ENCODE measurements around the gene TLCD3A.
"Not testable (repeated sequence)": the region's sequence is repeated elsewhere in the genome, so short reads cannot be mapped to it uniquely, and the experiment has no call there.

The TLCD3A gene

GRCh38 chr17:746783-747629 lies 14.6 kb downstream of the TLCD3A start:
- FAIRE-seq (no peak), DNase-seq (ENCODE audit: low spot score) (no peak)

DNA sequence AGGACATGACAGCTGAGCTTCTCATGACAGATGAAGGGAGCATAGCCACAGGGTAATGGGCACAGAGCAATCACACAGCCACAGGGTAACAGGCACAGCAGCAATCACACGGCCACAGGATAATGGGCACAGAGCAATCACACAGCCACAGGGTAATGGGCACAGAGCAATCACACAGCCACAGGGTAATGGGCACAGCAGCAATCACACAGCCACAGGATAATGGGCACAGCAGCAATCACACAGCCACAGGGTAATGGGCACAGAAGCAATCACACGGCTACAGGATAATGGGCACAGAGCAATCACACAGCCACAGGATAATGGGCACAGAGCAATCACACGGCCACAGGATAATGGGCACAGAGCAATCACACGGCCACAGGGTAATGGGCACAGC lies 16.2 kb downstream of the TLCD3A start:
- not testable (repeated sequence) for DNase-seq (ENCODE audit: low spot score); FAIRE-seq

GRCh38 chr17:749359-749758 lies 17.0 kb downstream of the TLCD3A start:
- not testable (repeated sequence) for DNase-seq (ENCODE audit: low spot score); FAIRE-seq

DNA sequence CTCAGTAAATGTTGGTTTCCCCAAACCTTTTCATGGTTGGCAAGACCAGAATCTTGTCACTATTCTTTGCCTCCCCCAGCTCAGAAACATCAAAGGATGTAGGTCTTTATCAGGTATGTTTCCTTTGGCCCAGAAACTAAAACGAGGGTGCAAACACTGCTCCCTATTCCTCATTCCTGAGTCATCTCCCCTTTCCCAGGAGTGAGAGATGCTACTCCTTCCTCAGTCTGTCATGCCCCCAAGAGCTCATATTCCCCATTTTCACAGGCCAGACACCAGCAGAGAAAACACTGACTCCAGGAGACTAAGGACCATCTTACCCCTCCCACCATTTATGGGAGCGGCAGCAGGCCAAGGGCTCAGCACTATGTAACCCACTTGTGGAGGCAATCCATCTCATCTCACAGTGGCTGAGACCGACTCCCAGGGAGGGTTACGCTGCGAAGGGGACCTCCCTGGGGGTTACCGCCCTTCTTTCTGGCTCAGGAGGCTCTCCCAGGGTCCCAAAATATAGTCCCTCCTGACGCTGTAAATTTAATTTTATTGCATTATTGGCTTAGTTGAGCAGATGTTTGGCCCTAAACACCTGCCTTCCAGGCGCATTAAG lies 18.1 kb downstream of the TLCD3A start:
- DNase-seq (ENCODE audit: low spot score) (no peak), FAIRE-seq (no peak)

- no peak for FAIRE-seq
- DNase-seq (ENCODE audit: low spot score) = no peak
Measured at GRCh38 chr17:751269-752001, 19.0 kb downstream of the TLCD3A start.

GRCh38 chr17:752002-752619 lies 19.7 kb downstream of the TLCD3A start, which contains the start of gene GEMIN4:
GEMIN4 (minus strand) TSS chr17:752264; CDS start chr17:752142, 122 bp downstream.
- FAIRE-seq = no peak
- peak; percentile 70 for DNase-seq (ENCODE audit: low spot score)

- FAIRE-seq = no peak
- no peak for DNase-seq (ENCODE audit: low spot score)
Measured at GRCh38 chr17:752620-753219, 20.3 kb downstream of the TLCD3A start.

GRCh38 chr17:753418-753817 lies 21.0 kb downstream of the TLCD3A start:
- FAIRE-seq (no peak), DNase-seq (ENCODE audit: low spot score) (no peak)

DNA sequence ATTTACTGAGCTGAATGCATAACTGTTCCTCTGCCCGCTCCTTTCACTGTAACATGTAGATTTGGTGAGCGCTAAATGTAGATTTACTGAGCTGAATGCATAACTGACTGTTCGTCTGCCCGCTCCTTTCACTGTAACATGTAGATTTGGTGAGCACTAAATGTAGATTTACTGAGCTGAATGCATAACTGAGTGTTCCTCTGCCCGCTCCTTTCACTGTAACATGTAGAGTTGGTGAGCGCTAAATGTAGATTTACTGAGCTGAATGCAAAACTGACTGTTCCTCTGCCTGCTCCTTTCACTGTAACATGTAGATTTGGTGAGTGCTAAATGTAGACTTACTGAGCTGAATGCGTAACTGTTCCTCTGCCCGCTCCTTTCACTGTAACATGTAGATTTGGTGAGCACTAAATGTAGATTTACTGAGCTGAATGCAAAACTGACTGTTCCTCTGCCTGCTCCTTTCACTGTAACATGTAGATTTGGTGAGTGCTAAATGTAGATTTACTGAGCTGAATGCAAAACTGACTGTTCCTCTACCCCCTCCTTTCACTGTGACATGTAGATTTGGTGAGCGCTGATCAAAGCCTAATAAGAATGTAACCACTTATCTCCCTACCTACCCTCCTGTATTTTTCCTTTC lies 23.0 kb downstream of the TLCD3A start:
- DNase-seq (ENCODE audit: low spot score); FAIRE-seq: not testable (repeated sequence)

DNA sequence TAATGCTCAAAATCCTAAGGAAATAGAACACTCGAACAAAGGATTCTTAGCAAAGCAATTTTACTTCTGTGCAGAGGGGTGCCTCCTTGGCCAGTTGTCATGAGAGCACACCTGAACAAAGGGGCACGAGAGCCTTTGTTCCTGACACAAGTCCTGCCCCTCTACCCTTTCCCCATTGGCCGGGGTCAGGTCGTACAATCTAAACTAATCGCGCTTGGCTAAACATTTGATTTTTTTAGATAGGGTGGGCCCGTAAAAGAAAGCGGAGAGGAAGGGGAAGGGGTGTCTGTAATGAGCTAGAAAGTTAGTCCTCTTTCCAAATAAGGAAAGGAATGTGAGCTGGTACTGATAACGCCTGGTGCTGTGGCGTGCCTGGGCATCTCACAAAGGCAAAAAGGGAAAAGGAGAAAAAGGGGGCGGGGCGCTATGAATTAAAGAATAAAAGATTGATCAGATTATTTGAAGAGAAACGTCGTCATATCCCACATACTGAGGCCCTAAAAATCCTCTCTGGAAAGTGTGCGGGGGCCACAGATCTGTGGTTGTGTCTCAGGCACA lies 23.7 kb downstream of the TLCD3A start:
- not testable (repeated sequence) for FAIRE-seq; DNase-seq (ENCODE audit: low spot score)

- DNase-seq (ENCODE audit: low spot score) (no peak), FAIRE-seq (no peak)
Measured at GRCh38 chr17:759964-760363, 27.6 kb downstream of the TLCD3A start.

DNA sequence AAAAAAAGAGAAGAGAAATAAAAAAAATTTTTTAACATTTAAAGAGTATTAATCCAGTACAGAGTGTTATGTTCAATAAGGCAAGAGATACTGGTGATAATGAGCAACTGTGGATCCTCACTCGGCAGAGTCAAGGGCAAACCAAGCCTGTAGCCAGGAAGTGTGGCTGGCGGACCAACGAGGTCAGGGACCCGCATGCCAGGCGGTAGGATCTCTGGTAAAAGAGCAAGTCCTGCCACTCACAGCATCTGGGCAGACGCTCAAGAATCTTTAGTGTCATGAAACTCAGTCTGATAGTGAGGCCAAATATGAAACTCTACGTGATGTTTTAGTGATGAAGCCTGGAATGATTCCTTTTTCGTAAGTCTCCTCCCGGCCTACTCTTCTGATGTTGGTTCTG lies 28.0 kb downstream of the TLCD3A start:
- DNase-seq (ENCODE audit: low spot score) (no peak), FAIRE-seq (no peak)

- DNase-seq (ENCODE audit: low spot score) (no peak), FAIRE-seq (no peak)
Measured at GRCh38 chr17:767076-767475, 34.7 kb downstream of the TLCD3A start.

GRCh38 chr17:773016-773415 lies 40.6 kb downstream of the TLCD3A start:
- no peak for FAIRE-seq
- no peak for DNase-seq (ENCODE audit: low spot score)

DNA sequence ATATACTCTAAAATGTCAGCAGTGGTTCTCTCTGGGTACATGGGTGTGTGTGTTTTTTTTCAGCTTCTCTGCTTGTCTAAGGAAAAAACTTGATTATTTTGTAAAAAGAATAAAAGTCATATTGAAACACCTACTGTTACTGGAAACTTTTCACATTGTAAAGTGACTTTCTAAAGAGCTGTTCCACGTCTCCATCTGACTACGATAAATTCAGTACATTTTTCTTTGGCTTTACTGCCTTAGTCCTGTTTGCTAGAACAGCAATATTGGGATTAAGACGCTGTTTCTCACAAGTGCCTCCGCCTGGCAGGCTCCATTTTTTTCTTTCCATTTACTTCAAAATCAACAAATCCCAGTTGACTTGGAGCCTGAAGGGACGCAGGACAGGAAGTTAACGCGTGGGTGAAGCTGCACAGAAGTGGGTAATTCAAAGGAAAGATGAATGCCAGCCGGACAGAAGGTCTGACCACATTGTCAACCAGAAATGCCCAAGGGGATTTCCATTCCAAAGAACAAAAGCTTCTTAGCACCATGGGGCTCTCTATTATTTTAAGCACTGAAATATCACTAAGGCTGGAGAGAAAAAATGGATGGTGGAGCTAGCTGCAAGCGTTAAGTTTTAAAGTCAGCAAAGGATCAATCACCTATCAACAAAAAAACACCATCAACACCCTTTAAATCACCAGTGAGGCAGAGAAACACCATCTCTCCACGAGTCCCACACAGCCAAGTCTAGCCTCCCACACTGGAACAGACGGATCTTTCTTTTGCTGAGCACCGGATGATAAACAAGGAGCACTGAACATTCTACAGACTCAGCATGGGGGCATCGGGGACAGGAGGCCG lies 41.3 kb downstream of the TLCD3A start:
- DNase-seq (ENCODE audit: low spot score) = no peak
- no peak for FAIRE-seq

GRCh38 chr17:774313-774584 lies 41.9 kb downstream of the TLCD3A start:
- no peak for DNase-seq (ENCODE audit: low spot score)
- FAIRE-seq = no peak

DNA sequence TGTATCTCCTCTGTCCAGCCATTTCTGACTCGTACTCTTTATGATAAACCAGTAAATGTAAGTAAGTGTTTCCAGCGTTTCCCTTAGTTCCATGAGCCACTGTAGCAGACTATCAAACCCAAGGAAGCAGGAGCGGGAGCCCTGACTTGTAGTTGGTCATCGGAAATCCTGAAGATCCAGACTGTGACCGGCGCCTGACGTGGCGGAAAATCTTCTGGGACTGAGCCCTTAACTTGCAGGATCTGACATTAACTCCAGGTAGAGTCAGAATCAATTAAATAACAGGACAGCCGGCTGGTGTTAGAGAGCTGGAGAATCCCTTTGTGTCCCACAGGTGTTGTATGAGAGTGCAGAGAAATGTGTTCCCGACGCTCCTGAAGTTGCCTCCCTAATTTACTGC lies 45.7 kb downstream of the TLCD3A start:
- FAIRE-seq (no peak), DNase-seq (ENCODE audit: low spot score) (no peak)

- DNase-seq (ENCODE audit: low spot score) (peak; percentile 57), FAIRE-seq (no peak)
Measured at GRCh38 chr17:781805-782731, 49.7 kb downstream of the TLCD3A start, which contains the start of the genes GLOD4 and MRM3. GLOD4 (minus strand) TSS chr17:782280; CDS start chr17:782255, 25 bp downstream. MRM3 (plus strand) TSS chr17:782353; CDS start chr17:782379, 26 bp downstream.
